HG02970 (cell line): Measurements from ENCODE around the gene MAPRE3.

Experiments used
- ATAC-seq: cut with Tn5 transposase; IDR thresholded peaks from one replicate; pipeline ENCODE4 v1.9.1; 2021; ENCODE audit warnings: mild to moderate bottlenecking, moderate library complexity, moderate number of reproducible peaks; ENCODE audit not compliant: unreplicated experiment, low FRiP score

The MAPRE3 gene

GRCh38 chr2:26948800-26949199, 21.6 kb upstream of the MAPRE3 start:
- no peak for ATAC-seq

GRCh38 chr2:26950246-26950645, 20.2 kb upstream of the MAPRE3 start:
- ATAC-seq, result no peak

- no peak for ATAC-seq
Measured at GRCh38 chr2:26951236-26951635, 19.2 kb upstream of the MAPRE3 start.

- ATAC-seq, result no peak
Measured at GRCh38 chr2:26952374-26952773, 18.1 kb upstream of the MAPRE3 start.

- no peak for ATAC-seq
Measured at GRCh38 chr2:26954135-26954534, 16.3 kb upstream of the MAPRE3 start.

- no peak for ATAC-seq
Measured at GRCh38 chr2:26957041-26957440, 13.4 kb upstream of the MAPRE3 start.

- ATAC-seq, result no peak
Measured at GRCh38 chr2:26957534-26957933, 12.9 kb upstream of the MAPRE3 start.

- no peak for ATAC-seq
Measured at GRCh38 chr2:26959331-26959730, 11.1 kb upstream of the MAPRE3 start.

GRCh38 chr2:26964446-26965130, 5.8 kb upstream of the MAPRE3 start:
- no peak for ATAC-seq

GRCh38 chr2:26968001-26968400, 2.4 kb upstream of the MAPRE3 start:
- ATAC-seq, result no peak

- no peak for ATAC-seq
Measured at GRCh38 chr2:26969077-26969844, 1.2 kb upstream of the MAPRE3 start.

GRCh38 chr2:26970928-26971627, 641 bp downstream of the MAPRE3 start:
- no peak for ATAC-seq

GRCh38 chr2:26971911-26972786, 1.7 kb downstream of the MAPRE3 start:
- ATAC-seq, result no peak

- no peak for ATAC-seq
Measured at GRCh38 chr2:26974352-26974751, 3.9 kb downstream of the MAPRE3 start.

GRCh38 chr2:26975102-26975501, 4.7 kb downstream of the MAPRE3 start:
- ATAC-seq, result no peak

- ATAC-seq, result no peak
Measured at GRCh38 chr2:26975656-26976055, 5.2 kb downstream of the MAPRE3 start.

GRCh38 chr2:26976237-26976636, 5.8 kb downstream of the MAPRE3 start:
- ATAC-seq, result no peak

- ATAC-seq, result no peak
Measured at GRCh38 chr2:26977012-26977411, 6.6 kb downstream of the MAPRE3 start.

- ATAC-seq, result no peak
Measured at GRCh38 chr2:26978061-26978596, 7.7 kb downstream of the MAPRE3 start.

- no peak for ATAC-seq
Measured at GRCh38 chr2:26979741-26980140, 9.3 kb downstream of the MAPRE3 start.
